T follicular helper cell (primary cell): ENCODE data around the gene CBFA2T3.

ENCODE experiments used
- DNase-seq: peaks from one replicate; pipeline ENCODE4 v3.0.0-alpha.2; 2020; ENCODE audit warnings: low read depth

Gene CBFA2T3

GRCh38 chr16:88875703-88876234 is 101.2 kb downstream of the CBFA2T3 start:
- no peak for DNase-seq

- DNase-seq = no peak
Observed at GRCh38 chr16:88874938-88875599, 101.9 kb downstream of the CBFA2T3 start.

GRCh38 chr16:88872650-88873331 is 104.2 kb downstream of the CBFA2T3 start:
- no peak for DNase-seq

- no peak for DNase-seq
Observed at GRCh38 chr16:88871730-88872416, 105.1 kb downstream of the CBFA2T3 start.

GRCh38 chr16:88871349-88871702 is 105.7 kb downstream of the CBFA2T3 start:
- DNase-seq = no peak

- DNase-seq = no peak
Observed at GRCh38 chr16:88870608-88871348, 106.2 kb downstream of the CBFA2T3 start.

- DNase-seq = no peak
Observed at GRCh38 chr16:88869673-88869980, 107.4 kb downstream of the CBFA2T3 start.

GRCh38 chr16:88868974-88869672 is 107.9 kb downstream of the CBFA2T3 start:
- DNase-seq = no peak

- no peak for DNase-seq
Observed at GRCh38 chr16:88867581-88868246, 109.3 kb downstream of the CBFA2T3 start.

GRCh38 chr16:88866151-88866920 is 110.7 kb downstream of the CBFA2T3 start, which contains the start of gene PABPN1L:
Gene PABPN1L, minus strand, starts transcription at chr16:88866660. Its CDS starts 54 bp downstream, at chr16:88866606.
- no peak for DNase-seq

- DNase-seq = no peak
Observed at GRCh38 chr16:88865742-88866141, 111.3 kb downstream of the CBFA2T3 start.

- no peak for DNase-seq
Observed at GRCh38 chr16:88865310-88865709, 111.7 kb downstream of the CBFA2T3 start.

- no peak for DNase-seq
Observed at GRCh38 chr16:88864521-88864920, 112.5 kb downstream of the CBFA2T3 start.

GRCh38 chr16:88864099-88864498 is 112.9 kb downstream of the CBFA2T3 start:
- DNase-seq = no peak

- DNase-seq = no peak
Observed at GRCh38 chr16:88863426-88863825, 113.6 kb downstream of the CBFA2T3 start.

GRCh38 chr16:88862968-88863367 is 114.0 kb downstream of the CBFA2T3 start:
- DNase-seq = no peak

- no peak for DNase-seq
Observed at GRCh38 chr16:88861359-88861758, 115.6 kb downstream of the CBFA2T3 start.

GRCh38 chr16:88859381-88860091 is 117.5 kb downstream of the CBFA2T3 start:
- DNase-seq = no peak

GRCh38 chr16:88857728-88858339 is 119.2 kb downstream of the CBFA2T3 start:
- DNase-seq = peak; percentile 61
